SK-N-MC (cell line): Measurements from ENCODE around the gene ARHGEF7.

Source experiments
- EZH2 ChIP-seq: fragments of 200-600 bp; sonication (generic); IDR thresholded peaks from one replicate; pipeline ENCODE4 v1.6.1; 2017; ENCODE audit warnings: antibody characterized with exemption
- FOXP2 ChIP-seq: optimal IDR thresholded peaks from 2 replicates; pipeline ENCODE3; 2011; ENCODE audit warnings: mild to moderate bottlenecking, moderate library complexity; ENCODE audit not compliant: insufficient read depth; ENCODE audit errors: extremely low read length, control extremely low read depth
- POLR2AphosphoS5 ChIP-seq: IDR thresholded peaks from 2 replicates; pipeline ENCODE4 v1.6.1; 2012; ENCODE audit warnings: mild to moderate bottlenecking, low read depth, low read length, borderline replicate concordance

GRCh38 chr13:111168107-111168506 lies 53.0 kb downstream of the ARHGEF7 start:
- TF ChIP-seq POLR2AphosphoS5, result no peak
- no peak for TF ChIP-seq EZH2
- no peak for TF ChIP-seq FOXP2
